A549 (cell line): Measurements from ENCODE around the gene NFIA.

Experiments
- CBX2 ChIP-seq: fragments of 200-600 bp; sonication (generic); IDR thresholded peaks from 2 replicates; pipeline ENCODE4 v1.6.1; 2016; ENCODE audit warnings: low read depth, mild to moderate bottlenecking, borderline replicate concordance
- CBX8 ChIP-seq: fragments of 200-600 bp; sonication (generic); IDR thresholded peaks from 2 replicates; pipeline ENCODE4 v1.6.1; 2016
- EHF ChIP-seq: fragments of 250-450 bp; sonication (Bioruptor Pico); IDR thresholded peaks from 2 replicates; pipeline ENCODE4 v1.5.0; 2020; ENCODE audit warnings: mild to moderate bottlenecking
- HOXA7 ChIP-seq: fragments of 250-450 bp; sonication (Bioruptor Pico); IDR thresholded peaks from 2 replicates; pipeline ENCODE4 v1.5.0; 2020; ENCODE audit warnings: mild to moderate bottlenecking, moderate library complexity
- MAZ ChIP-seq: fragments of 150-350 bp; IDR thresholded peaks from 2 replicates; pipeline ENCODE4 v1.6.1; 2014; ENCODE audit warnings: antibody characterized with exemption, low read depth, low read length, borderline replicate concordance
- NR3C1 ChIP-seq: fragments of >200 bp; sonication (Bioruptor Twin); formaldehyde crosslinking; IDR thresholded peaks from 3 replicates; pipeline ENCODE4 v1.6.1; 2017
- TF ChIP-seq, protein P1 (sequence below): IDR thresholded peaks from 2 replicates; pipeline ENCODE4 v1.6.1; 2012
- TF ChIP-seq, protein P2 (sequence below): fragments of >200 bp; sonication (Bioruptor Twin); formaldehyde crosslinking; IDR thresholded peaks from 3 replicates; pipeline ENCODE4 v1.5.1; 2016
- TF ChIP-seq, protein P3 (sequence below): fragments of 250-450 bp; sonication (Bioruptor Pico); IDR thresholded peaks from 2 replicates; pipeline ENCODE4 v1.5.0; 2021; ENCODE audit warnings: mild to moderate bottlenecking, moderate library complexity, borderline replicate concordance

- TF ChIP-seq, protein P1, sequence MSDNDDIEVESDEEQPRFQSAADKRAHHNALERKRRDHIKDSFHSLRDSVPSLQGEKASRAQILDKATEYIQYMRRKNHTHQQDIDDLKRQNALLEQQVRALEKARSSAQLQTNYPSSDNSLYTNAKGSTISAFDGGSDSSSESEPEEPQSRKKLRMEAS = no peak
- no peak for TF ChIP-seq EHF (CRISPR knock-in tag)
- TF ChIP-seq CBX8 = no peak
- TF ChIP-seq HOXA7 (CRISPR knock-in tag) = no peak
- TF ChIP-seq, protein P2, sequence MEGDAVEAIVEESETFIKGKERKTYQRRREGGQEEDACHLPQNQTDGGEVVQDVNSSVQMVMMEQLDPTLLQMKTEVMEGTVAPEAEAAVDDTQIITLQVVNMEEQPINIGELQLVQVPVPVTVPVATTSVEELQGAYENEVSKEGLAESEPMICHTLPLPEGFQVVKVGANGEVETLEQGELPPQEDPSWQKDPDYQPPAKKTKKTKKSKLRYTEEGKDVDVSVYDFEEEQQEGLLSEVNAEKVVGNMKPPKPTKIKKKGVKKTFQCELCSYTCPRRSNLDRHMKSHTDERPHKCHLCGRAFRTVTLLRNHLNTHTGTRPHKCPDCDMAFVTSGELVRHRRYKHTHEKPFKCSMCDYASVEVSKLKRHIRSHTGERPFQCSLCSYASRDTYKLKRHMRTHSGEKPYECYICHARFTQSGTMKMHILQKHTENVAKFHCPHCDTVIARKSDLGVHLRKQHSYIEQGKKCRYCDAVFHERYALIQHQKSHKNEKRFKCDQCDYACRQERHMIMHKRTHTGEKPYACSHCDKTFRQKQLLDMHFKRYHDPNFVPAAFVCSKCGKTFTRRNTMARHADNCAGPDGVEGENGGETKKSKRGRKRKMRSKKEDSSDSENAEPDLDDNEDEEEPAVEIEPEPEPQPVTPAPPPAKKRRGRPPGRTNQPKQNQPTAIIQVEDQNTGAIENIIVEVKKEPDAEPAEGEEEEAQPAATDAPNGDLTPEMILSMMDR = no peak
- TF ChIP-seq MAZ = no peak
- no peak for TF ChIP-seq NR3C1
- no peak for TF ChIP-seq CBX2
- TF ChIP-seq, protein P3, sequence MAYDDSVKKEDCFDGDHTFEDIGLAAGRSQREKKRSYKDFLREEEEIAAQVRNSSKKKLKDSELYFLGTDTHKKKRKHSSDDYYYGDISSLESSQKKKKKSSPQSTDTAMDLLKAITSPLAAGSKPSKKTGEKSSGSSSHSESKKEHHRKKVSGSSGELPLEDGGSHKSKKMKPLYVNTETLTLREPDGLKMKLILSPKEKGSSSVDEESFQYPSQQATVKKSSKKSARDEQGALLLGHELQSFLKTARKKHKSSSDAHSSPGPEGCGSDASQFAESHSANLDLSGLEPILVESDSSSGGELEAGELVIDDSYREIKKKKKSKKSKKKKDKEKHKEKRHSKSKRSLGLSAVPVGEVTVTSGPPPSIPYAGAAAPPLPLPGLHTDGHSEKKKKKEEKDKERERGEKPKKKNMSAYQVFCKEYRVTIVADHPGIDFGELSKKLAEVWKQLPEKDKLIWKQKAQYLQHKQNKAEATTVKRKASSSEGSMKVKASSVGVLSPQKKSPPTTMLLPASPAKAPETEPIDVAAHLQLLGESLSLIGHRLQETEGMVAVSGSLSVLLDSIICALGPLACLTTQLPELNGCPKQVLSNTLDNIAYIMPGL (CRISPR knock-in tag) = no peak
These were observed 177.8 kb downstream of the NFIA start for GRCh38 chr1:61260171-61260570.
